Measurements from ENCODE around the gene MUC20.
"Not testable (repeated sequence)": the region's sequence is repeated elsewhere in the genome, so short reads cannot be mapped to it uniquely, and the experiment has no call there.

Gene MUC20

DNA sequence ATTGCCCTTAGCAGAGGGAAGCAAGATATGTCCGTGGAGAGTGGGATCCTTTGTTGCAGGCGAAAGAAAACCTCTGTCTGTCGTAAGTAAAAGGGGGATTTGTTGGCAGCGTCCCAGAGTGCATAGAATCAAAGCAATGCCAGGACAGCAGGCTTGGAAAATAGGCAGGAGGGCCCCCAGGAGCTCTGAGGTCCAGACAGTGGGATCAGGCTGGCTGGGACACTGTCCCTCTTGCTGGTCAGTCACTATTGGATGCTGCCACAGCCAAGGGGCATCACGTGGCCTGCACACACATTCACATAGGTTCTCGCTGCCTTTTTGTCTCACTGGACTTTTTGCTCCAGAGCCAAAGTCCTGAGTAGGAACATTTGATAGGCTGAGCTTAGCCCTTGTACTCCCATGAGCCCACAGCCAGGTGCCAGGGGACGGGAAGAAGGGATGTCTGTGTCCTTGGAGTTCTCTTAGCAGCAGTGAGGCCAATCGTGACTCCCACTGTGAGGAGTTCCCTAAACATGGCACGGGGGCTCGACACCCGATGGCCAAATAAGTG, 10.7 kb downstream of the MUC20 start:
- DNase-seq (ENCODE audit: low read depth in 2 of 2): no peak

DNA sequence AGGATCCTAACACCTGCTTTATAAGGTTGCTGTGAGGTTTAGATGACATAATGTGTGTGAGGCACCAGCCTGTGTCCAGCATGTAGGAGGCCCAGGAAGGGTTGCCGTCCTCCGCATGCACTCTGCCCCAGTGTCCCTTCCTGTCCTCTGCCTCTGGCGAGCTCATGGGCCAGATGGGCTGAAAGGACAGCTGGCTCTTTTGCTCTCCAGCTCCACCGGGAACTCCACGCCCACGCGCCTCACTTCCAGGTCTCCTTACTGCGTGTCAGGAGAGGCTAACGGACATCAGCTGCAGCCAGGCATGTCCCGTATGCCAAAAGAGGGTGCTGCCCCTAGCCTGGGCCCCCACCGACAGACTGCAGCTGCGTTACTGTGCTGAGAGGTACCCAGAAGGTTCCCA, 12.2 kb downstream of the MUC20 start:
- DNase-seq (ENCODE audit: low read depth in 2 of 2): no peak

DNA sequence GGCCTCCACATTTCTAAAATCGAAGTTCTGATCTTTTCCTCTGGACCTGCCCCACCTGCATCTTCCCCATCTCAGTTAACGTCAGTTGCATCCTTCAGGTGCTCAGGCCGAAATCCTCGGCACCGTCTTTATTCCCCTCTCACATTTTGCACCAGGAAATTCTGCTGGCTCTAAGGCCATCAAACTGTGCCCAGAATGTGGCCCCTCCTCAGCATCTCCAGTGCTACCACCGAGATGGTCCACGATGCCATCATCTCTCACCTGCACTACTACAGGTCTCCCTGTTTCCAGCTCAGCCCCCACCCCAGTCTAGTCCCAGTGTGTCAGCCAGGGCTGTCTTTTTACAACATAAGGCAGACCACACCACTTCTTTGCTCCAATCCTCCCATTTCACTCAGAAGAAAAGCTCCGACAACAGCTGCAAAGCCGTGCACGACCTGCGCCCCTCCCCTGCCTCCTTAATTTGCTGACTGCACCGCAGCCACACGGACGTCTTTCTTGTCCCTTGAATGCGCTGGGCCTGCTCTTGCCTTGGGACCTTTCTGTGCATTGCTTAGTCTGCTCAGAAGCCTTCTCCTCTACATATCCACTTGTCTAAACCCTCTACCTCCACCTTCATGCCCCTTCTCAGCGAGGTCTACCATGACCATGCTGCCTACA, 14.4 kb downstream of the MUC20 start:
- no peak for DNase-seq (ENCODE audit: low read depth in 2 of 2)

DNA sequence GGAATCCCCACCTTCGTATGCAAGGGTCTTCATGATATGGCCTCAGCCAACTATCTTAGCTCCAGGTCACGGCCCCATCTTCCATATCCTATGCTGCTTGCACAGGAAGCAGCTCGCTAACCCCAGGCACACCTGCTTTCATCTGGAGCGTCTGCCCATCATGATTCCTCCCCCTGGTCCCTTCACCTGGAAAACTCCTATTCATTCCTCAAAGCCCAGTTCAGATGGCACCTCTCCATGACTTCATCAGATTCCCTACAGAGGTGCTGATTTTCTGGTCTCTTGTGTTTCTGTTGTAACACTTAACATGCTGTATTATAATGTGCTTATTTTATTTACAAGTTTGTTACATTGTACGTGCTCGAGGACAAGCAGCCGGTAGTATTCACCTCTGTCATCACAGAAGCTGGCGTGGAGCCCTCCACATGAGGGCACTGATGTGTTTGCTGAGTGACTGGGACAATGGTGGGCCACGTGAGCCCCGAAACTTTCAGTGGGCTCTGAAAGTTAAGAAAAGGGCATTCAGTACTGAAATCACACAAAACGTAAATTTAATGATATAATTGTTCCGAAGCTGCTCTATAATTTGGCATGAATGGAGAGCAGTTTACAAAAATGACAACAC, 16.2 kb downstream of the MUC20 start:
- no peak for DNase-seq (ENCODE audit: low read depth in 2 of 2)

DNA sequence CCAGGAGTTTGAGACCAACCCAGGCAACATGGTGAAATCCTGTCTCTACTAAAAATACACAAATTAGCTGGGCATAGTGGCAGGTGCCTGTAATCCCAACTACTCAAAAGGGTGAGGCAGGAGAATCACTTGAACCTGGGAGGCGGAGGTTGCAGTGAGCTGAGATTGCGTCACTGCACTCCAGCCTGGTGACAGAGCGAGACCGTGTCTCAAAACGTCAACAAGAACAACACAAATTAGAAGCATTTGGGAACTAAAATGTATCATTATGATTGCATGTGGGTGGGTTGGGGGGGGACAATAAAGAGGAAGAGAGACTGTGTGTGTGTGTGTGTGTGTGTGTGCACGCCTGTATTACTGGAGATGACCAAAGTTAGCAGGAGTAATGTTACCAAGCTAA, 17.0 kb downstream of the MUC20 start:
- DNase-seq (ENCODE audit: low read depth in 2 of 2): not testable (repeated sequence)

DNA sequence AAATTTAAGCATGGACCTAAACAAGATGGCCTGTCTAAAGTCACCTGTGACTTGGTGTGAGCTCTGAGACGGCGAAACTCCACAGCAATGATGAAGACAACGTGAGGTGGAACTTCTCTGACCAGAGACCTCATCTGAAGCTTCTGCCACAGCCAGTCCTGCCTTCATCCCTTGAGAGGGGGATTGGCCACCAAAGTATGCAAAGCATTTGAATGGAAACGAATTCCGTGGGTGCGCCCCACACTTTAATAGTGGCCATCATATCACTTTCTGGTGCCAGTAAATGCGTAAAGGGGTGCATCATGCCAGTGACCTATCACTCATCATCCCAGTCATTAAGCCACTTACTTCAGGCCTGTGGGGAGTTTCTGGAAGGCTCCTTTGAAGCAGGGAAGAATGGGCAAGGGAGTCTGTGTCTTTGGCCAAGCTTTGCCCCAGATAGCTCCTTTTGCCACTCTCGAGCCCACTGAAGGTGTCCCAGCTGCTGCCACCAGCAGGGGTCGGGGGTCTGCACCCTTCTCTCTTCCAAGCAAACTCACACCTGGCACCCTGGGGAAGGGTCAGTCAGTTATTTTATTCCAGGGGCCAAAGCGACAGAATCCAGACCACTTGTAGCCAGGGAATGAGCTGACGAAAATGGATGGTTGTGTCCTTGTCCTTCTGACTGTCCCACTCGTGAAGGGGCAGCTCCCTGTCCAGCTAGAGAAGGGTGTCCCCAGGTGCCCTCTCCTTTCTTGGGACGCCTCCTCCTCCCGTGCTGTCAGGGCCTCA, 17.7 kb downstream of the MUC20 start:
- DNase-seq (ENCODE audit: low read depth in 2 of 2): no peak

DNA sequence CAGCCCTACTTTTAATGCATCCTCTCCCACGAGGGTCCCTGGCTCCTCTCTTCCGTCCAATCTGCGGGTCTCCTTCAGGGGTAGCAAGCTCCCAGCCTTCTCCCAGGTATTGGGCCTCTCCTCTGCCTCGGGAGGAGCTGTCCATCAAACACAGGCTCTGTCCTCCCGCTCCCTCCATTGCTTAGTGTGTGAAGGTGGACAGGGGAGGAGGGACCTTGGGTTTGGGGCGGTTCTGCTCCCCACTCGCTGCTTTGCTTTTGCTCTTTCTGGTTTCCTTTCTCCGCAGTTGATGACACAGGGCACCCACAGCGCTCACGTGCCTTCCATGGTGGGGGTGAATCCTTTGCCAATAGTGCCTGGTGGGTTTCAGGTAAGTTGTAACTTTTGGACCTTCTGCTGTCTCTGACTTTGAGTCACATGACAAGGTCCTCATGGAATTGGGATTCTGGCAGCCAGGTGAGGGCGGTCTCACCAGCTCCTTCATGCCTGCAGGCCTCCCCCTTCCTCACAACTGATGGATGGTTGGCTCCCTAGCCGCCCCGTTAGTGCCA, 18.9 kb downstream of the MUC20 start:
- DNase-seq (ENCODE audit: low read depth in 2 of 2): no peak

DNA sequence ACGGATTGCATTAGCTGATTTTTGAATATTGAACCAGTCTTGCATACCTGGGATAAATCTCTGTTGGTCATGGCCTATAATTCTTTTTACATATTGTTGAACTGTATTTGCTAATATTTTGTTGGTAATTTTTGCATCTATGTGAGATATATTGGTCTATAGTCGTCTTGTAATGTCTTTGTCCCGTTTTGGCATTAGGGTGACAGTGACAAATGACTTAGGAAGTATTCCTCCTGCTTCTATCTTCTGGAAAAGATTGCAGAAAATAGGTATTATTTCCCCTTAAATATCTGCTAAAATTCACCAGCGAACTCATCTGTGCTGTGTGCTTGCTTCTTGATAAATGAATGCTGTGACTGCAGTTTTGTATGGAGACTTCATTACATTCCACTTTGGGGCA, 23.7 kb downstream of the MUC20 start:
- DNase-seq (ENCODE audit: low read depth in 2 of 2): no peak

DNA sequence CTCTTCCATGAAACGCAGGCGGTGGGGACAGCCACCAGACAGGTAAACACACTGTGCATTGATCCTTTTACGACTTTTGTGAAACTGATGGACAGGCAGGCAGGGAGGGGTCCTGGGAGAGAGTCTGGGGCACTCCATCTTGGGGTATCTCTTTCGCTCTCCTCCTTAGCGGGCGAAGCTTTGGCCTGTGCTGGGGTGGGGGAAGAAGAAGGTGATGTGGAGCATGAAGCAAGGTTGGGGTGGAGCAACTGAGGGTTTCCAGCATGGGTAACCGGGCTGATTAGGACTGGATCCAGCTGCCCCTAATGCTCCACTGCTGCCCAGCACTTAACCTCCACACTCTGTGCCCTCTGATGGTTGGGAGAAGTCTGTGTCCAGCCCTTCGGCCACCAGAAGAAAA, 25.6 kb downstream of the MUC20 start:
- no peak for DNase-seq (ENCODE audit: low read depth in 2 of 2)

DNA sequence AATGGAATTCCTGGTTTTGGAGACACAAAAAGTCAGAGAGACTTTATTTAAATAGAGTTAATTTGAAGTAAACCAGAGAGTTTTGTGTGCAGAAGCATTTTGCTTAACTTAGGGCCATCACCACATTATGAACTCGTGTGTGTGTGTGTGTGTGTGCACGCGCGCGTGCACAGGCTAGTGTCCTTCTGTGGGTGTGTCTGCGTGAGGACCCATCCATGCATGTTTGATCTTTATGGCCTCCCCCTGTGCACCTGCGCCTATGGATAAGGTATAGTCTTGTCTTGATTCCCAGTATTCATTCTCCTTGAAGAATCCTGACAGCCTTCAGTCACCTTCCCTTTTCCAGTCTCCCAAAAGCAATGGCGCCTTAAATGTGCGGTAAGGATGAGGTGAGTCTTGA, 26.0 kb downstream of the MUC20 start:
- no peak for DNase-seq (ENCODE audit: low read depth in 2 of 2)

DNA sequence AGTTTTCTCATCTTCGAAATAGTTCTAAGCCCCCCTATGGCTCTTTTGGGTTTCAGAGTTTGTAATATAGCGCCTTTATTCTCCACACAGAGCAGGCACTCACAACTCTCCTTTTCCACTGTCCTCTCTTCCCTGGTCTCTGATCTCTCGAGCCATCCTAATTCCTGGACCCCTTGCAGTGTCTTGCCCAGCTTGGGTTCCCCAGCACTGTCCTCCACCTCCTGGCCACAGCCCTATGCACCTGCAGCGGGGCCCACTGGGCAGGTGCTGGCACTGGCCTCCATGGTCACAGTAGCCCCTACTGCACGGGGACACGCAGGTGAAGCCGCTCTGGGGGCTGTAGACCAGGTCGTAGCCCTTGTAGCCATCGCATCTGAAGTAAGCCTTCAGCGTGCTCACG, 27.9 kb downstream of the MUC20 start:
- no peak for DNase-seq (ENCODE audit: low read depth in 2 of 2)

DNA sequence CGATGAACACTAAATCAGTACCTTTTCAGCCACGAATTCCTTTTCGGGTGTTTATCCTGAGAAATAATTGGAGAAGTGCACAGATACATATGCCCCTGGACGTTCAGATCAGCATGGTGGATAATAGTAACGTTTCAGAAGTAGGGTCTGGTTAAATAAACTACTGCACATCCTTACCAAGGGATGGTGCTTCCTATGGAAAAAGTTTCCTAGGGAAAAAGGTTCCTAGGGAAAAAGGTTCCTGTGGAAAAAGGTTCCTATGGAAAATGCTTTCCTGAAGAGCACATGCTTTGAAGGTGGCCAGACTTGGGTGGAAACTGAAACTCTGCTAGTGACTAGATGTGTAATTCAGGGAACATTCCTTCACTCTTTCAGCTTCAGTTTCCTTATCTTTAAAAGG, 28.3 kb downstream of the MUC20 start:
- DNase-seq (ENCODE audit: low read depth in 2 of 2): not testable (repeated sequence)

DNA sequence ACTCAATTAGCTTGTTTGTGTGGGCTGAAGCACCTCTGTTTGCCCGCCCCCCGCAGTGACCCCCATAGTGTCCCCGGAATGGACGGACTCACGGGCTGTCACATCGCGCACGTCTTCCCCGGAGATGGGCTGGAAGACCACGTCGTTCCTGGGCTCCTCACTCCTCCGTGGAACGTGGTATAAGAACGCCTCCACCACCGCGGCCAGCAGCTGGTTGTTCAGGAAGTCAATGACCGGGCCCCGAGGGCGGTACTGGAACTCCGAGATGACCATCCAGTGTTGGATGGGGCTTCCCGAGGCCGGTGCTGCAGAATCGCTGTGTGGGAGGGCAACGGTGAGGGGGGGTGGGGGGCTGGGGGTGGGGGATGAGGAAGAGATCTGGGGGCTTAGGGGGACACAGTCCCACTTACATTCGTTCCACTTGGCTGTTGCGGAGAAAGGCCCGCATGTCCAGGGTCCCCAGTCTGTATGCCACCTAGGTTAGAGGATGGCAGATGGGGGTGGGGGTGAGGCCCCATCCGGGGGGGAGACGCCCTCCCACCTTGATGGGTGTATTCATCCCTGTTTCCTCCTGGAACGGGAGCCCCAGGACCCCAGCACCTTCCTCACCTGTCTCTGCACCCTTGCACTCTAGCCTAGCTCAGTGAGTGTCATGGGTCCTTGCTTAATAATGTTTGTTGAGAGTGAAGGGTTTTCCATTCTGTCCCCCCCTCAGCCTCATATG, 30.2 kb downstream of the MUC20 start:
- no peak for DNase-seq (ENCODE audit: low read depth in 2 of 2)

DNA sequence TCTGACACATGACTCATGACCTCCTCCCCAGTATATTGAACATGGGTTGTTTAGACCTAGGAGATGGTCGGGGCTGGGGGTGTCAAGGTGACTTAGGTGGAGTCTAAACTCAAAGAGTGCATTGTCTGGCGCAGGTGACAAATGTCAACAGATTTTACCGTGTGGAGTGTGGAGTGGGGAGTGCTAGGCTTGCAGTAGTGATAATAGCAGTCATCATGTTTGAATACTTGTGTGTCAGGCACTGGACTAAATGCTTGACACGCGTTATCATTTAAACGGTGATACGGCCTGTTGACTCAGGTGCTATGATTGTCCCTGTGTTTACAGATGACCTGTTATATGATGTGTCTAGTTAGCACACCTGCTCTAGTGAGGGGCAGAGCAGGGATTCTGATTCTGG, 30.8 kb downstream of the MUC20 start:
- DNase-seq (ENCODE audit: low read depth in 2 of 2): no peak

DNA sequence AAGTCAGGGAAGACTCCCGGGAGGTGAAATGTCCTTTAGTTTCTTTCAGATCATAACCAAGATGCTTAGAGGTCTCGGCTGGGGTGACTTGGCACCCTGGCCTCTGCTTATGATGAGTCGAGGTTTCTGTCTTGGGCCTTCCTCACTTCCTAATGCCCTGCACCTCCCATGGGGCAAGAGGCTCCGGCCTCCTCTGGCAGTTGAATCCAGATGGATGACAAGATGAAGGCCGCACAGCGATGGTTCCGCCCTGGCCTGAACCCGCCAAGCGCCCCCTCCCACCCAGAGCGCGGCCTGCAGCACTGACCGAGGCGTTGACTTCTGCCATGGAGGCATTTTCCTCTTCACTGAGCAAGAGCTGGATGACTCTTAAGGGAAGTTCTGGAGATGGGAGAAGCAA, 31.3 kb downstream of the MUC20 start:
- DNase-seq (ENCODE audit: low read depth in 2 of 2): no peak

DNA sequence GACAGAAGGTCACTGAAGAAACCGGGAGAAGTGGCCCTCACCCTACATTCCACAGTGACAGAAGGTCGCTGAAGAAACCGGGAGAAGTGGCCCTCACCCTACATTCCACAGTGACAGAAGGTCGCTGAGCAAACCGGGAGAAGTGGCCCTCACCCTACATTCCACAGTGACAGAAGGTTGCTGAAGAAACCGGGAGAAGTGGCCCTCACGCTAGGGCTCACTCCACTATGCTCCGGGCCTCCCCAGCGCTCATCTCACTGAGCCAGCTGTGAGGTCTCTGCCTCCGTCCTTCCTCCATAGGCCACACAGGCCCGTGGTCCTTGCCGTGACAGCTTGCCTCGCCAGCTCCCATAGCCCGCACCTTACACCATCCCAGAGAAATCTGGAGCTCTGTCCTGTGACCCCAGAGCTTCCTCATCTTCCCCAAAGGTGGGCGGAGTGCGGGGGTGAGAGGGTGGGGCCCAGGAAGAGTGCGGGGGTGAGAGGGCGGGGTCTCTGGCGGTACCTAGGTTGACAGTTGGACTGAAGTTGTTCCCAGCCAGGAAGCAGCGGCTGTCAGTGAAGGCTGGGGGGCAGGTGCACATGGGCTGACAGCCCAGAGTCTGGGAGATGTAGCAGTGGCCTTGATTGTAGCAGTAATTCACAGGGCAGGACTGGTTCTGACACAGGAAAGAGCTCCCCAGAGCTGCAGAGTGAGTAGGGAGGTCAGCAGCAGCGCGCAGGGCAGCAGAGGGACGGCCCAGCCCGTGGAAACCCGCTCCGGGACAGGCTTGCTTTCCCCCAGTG, 32.0 kb downstream of the MUC20 start:
- no peak for DNase-seq (ENCODE audit: low read depth in 2 of 2)

DNA sequence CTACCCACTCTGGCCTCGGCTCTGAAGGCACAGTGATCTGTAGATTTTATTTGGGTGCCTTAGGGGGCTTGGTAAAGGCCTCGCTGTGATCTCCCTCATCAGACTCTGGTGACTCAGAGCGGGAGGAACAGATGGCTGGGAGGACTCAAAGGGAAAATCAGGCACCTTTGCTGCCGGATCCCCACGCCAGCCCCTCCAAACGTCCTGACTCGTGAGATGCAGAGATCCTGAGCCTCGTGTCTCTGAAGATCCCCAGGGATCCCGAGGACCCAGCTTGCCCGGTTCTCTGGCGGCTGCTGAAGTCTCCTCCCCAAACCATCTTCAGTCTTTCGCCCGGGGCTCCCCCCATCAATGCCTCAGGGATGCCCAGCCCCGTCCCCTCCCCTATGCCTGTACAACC, 32.8 kb downstream of the MUC20 start:
- no peak for DNase-seq (ENCODE audit: low read depth in 2 of 2)

DNA sequence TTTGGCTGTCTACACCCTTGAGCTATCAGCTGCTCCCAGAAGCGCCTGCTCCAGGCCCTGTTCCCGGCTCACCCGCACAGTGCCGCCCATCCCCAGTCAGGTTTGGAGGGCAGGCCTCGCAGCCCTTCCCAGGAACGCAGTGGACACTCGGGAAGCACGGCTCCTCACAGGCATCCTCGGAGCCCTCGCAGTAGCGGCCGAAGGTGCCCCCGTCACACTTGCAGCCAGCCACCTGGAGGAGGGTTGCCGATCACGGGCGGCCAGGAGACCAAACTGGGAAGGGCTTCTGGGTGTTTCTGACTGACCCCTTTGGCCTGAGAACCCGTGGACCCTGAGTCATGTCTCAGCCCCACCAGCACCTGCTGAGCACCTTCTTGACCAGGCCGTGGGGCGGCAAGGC, 33.4 kb downstream of the MUC20 start:
- DNase-seq (ENCODE audit: low read depth in 2 of 2): no peak

DNA sequence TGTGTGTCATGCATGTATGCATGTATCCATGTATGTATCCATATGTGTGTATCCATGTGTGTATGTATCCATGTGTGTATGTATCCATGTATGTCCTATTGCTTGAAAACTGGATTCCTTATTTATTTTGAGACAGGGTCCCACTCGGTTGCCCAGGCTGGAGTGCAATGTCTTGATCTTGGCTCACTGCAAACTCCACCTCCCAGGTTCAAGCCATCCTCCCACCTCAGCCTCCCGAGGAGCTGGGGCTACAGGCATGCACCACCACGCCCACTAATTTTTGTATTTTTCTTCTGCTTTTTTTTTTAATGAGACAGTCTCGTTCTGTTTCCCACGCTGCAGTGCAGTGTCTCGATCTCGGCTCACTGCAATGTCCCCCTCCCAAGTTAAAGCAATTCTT, 34.1 kb downstream of the MUC20 start:
- no peak for DNase-seq (ENCODE audit: low read depth in 2 of 2)

DNA sequence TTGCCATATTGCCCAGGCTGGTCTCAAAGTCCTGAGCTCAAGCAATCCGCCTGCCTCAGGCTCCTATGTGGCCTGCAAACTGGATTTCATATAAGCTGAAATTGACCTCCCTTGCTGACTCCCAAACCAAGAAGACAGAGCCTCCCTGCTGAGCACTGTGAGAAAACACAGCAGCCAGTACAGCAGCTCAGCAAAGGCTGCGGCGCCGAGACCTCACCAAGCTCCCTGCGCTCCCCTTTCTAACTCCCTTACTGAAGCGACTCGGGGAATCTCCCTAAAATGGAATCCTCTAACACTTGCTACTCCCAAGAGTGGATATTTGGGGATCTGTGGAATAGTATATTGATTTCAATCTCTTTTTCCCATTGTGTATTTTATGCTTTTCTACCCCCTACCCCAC, 34.6 kb downstream of the MUC20 start:
- no peak for DNase-seq (ENCODE audit: low read depth in 2 of 2)
